SK-N-SH (cell line): Measurements from ENCODE around the gene KCNJ13. TPM values are rescaled to one million over a fixed set of nuclear protein-coding genes. Genes with fewer than 3 reads are reported as not detected.
"Not testable (repeated sequence)": the region's sequence is repeated elsewhere in the genome, so short reads cannot be mapped to it uniquely, and the experiment has no call there.

Experiments used
- CTCF ChIA-PET: fragments of 300-600, 350-600 bp; formaldehyde crosslinking; extraction: SDS; loops from one replicate; lab custom pipeline; 2021; lab: Yijun Ruan, JAX
- POLR2A ChIA-PET: fragments of 350-600 bp; sonication (Branson Sonifier 250); formaldehyde crosslinking; extraction: SDS; loops from one replicate; lab custom pipeline; 2020; ENCODE audit warnings: antibody characterized with exemption, inconsistent platforms; lab: Yijun Ruan, JAX
- DNase-seq: peaks from one replicate; pipeline ENCODE4 v3.0.0; 2012
- H2AFZ ChIP-seq: fragments of 200-600 bp; sonication (generic); 2 replicates; pipeline ENCODE4 v1.8.1; 2016; ENCODE audit warnings: antibody characterized with exemption, mild to moderate bottlenecking, low read depth
- H3F3A ChIP-seq: fragments of 200-600 bp; sonication (generic); replicated peaks from 2 replicates; pipeline ENCODE3; 2016; ENCODE audit warnings: antibody characterized with exemption, mild to moderate bottlenecking; ENCODE audit not compliant: insufficient read depth
- H3K27ac ChIP-seq, 2 experiments: fragments of 200-500 bp in 1 of 2; fragments of 200-600 bp in 1 of 2; sonication (Bioruptor generic) in 1 of 2; sonication (generic), shearing (Covaris generic) in 1 of 2; 2 replicates each; pipeline versions ENCODE4 v1.5.1 to v1.6.1; 2014 to 2016; ENCODE audit warnings: low read depth in 2 of 2, inconsistent platforms in 1 of 2, low read length in 1 of 2, mild to moderate bottlenecking in 1 of 2, mixed read lengths in 1 of 2
- H3K27me3 ChIP-seq: fragments of 200-600 bp; sonication (generic), shearing (Covaris generic); 2 replicates; pipeline ENCODE4 v1.6.1; 2016; ENCODE audit warnings: mixed run types; ENCODE audit not compliant: insufficient read depth
- H3K36me3 ChIP-seq, 2 experiments: fragments of 200-500 bp in 1 of 2; fragments of 200-600 bp in 1 of 2; sonication (Bioruptor generic) in 1 of 2; sonication (generic) in 1 of 2; replicated peaks in 1 of 2; 2 replicates each; pipeline versions ENCODE3 to v1.5.1; 2014 to 2016; ENCODE audit warnings: low read length in 1 of 2, mild to moderate bottlenecking in 1 of 2; ENCODE audit not compliant: insufficient read depth in 2 of 2, control insufficient read depth in 1 of 2
- H3K4me1 ChIP-seq, 2 experiments: fragments of 200-500 bp in 1 of 2; fragments of 200-600 bp in 1 of 2; sonication (Bioruptor generic) in 1 of 2; sonication (generic), shearing (Covaris generic) in 1 of 2; 2 replicates each; pipeline versions ENCODE4 v1.5.1 to v1.6.1; 2014 to 2016; ENCODE audit warnings: low read depth in 1 of 2, low read length in 1 of 2, mixed run types in 1 of 2; ENCODE audit not compliant: insufficient read depth in 2 of 2, control insufficient read depth in 1 of 2
- H3K4me2 ChIP-seq: fragments of 200-600 bp; sonication (generic), shearing (Covaris generic); 2 replicates; pipeline ENCODE4 v1.6.1; 2017; ENCODE audit warnings: mixed run types
- H3K4me3 ChIP-seq, 2 experiments: fragments of 200-500 bp in 1 of 2; fragments of 200-600 bp in 1 of 2; sonication (Bioruptor generic) in 1 of 2; sonication (generic), shearing (Covaris generic) in 1 of 2; 2 replicates each; pipeline versions ENCODE4 v1.5.1 to v1.8.1; 2014 to 2016; ENCODE audit warnings: low read depth in 2 of 2, inconsistent platforms in 1 of 2, low read length in 1 of 2, mild to moderate bottlenecking in 1 of 2, mixed read lengths in 1 of 2, moderate library complexity in 1 of 2
- H3K79me2 ChIP-seq: fragments of 200-600 bp; sonication (generic); 2 replicates; pipeline ENCODE4 v1.8.1; 2017; ENCODE audit warnings: mild to moderate bottlenecking; ENCODE audit not compliant: insufficient read depth
- H3K9ac ChIP-seq: fragments of 200-600 bp; sonication (generic); 2 replicates; pipeline ENCODE4 v1.6.1; 2017; ENCODE audit warnings: mixed run types
- H3K9me2 ChIP-seq: fragments of 200-600 bp; sonication (generic); 2 replicates; pipeline ENCODE4 v1.6.1; 2017; ENCODE audit warnings: mixed run types
- H3K9me3 ChIP-seq: fragments of 200-600 bp; sonication (generic); 2 replicates; pipeline ENCODE4 v1.6.1; 2017; ENCODE audit warnings: mixed run types, mild to moderate bottlenecking, moderate library complexity
- H4K20me1 ChIP-seq: fragments of 200-600 bp; sonication (generic); 2 replicates; pipeline ENCODE4 v1.6.1; 2017; ENCODE audit warnings: mild to moderate bottlenecking, mixed run types; ENCODE audit not compliant: insufficient read depth
- ELF1 ChIP-seq: IDR thresholded peaks from 2 replicates; pipeline ENCODE4 v1.4.0; 2012
- EP300 ChIP-seq, 2 experiments: IDR thresholded peaks; 2 replicates each; pipeline versions ENCODE4 v1.4.0 to v1.6.1; 2012; ENCODE audit warnings: borderline replicate concordance in 1 of 2, low read depth in 1 of 2, low read length in 1 of 2
- FOSL2 ChIP-seq: IDR thresholded peaks from 2 replicates; pipeline ENCODE4 v1.4.0; 2012; ENCODE audit warnings: low read depth, mild to moderate bottlenecking, moderate library complexity, borderline replicate concordance
- JUND ChIP-seq: IDR thresholded peaks from 2 replicates; pipeline ENCODE4 v1.4.0; 2012
- NRF1 ChIP-seq: IDR thresholded peaks from 2 replicates; pipeline ENCODE4 v1.6.1; 2012; ENCODE audit warnings: low read depth, mild to moderate bottlenecking, low read length
- POLR2AphosphoS5 ChIP-seq: IDR thresholded peaks from 2 replicates; pipeline ENCODE4 v1.6.1; 2012; ENCODE audit warnings: low read depth, low read length
- RXRA ChIP-seq: IDR thresholded peaks from 2 replicates; pipeline ENCODE4 v1.4.0; 2012; ENCODE audit warnings: low read depth, mild to moderate bottlenecking, borderline replicate concordance
- SMC3 ChIP-seq: IDR thresholded peaks from 2 replicates; pipeline ENCODE4 v1.6.1; 2012; ENCODE audit warnings: low read depth, low read length, improper control_type of control experiment
- USF2 ChIP-seq: fragments of 150-350 bp; IDR thresholded peaks from 2 replicates; pipeline ENCODE4 v1.6.1; 2017; ENCODE audit warnings: antibody characterized with exemption, low read length, low read depth, borderline replicate concordance
- WGBS: methylation state at CpG from one replicate; pipeline ENCODE4 v1.1.6; 2017; ENCODE audit warnings: low lambda C conversion rate; 5-methylcytosine and 5-hydroxymethylcytosine counted together
- polyA plus RNA-seq, 3 experiments: library from polyadenylated mRNA; depleted of rRNA; stranded (reverse); fragments of >200 nt; gene quantifications; 2 replicates each; pipeline ENCODE4 v1.2.3, GENCODE V29; 2012
- TF ChIP-seq, protein P1 (sequence below): IDR thresholded peaks from 2 replicates; pipeline ENCODE4 v1.4.0; 2012; ENCODE audit warnings: low read depth, borderline replicate concordance
- TF ChIP-seq, protein P2 (sequence below): IDR thresholded peaks from 2 replicates; pipeline ENCODE4; 2012
- TF ChIP-seq, protein P3 (sequence below): IDR thresholded peaks from 2 replicates; pipeline ENCODE4 v1.6.1; 2012; ENCODE audit warnings: mild to moderate bottlenecking, low read depth, low read length, moderate library complexity

The KCNJ13 gene
- polyA plus RNA-seq, 1 of the 3 experiments (the other 2 are of a cell fraction), result not detected

DNA sequence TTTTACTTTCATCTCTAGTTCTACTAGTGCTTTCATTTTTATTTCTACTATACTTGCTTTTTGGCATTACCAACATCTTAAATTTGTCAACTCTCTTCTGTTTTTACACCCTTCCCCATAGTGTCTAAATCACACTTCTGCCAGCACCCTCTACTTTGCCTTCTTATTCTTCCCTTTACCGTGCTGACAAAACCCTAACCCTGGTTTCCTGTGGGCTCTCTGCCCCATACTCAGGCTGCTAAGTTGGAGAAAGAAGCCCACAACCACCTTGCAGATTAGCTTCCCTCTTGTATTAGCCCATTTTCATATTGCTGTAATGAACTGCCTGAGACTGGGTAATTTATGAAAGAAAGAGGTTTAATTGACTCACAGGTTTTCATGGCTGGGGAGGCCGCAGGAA, 54.5 kb downstream of the KCNJ13 start:
- Histone ChIP-seq H3K9me2 (no peaks in the 10 kb centered on the region), H2AFZ (no peak overlapping the region), H4K20me1 (peaks cover 39% of the 10 kb centered on the region), H3K27me3 (no peaks in the 10 kb centered on the region), H3K36me3 (peaks cover 10 to 26% of the 10 kb centered on the region in 2 experiments), H3K9ac (no peak overlapping the region), H3K27ac (no peak overlapping the region), H3K9me3 (no peaks in the 10 kb centered on the region), H3K4me1 (no peaks in the 10 kb centered on the region; a peak in 1 of 4 replicates), H3K79me2 (peaks cover 97% of the 10 kb centered on the region), H3K4me2 (no peak overlapping the region), H3K4me3 (no peak overlapping the region), H3F3A (no peaks in the 10 kb centered on the region)
- ChIA-PET POLR2A (no interaction called here), CTCF (interaction anchor here (1.2 kb wide), 1 partner anchor 10 kb away, joined by 3 read pairs; no protein-coding TSS in a partner anchor)
- no peak for TF ChIP-seq POLR2AphosphoS5
- no peak for TF ChIP-seq JUND
- no peak for TF ChIP-seq USF2
- TF ChIP-seq FOSL2, result no peak
- TF ChIP-seq, protein P1, sequence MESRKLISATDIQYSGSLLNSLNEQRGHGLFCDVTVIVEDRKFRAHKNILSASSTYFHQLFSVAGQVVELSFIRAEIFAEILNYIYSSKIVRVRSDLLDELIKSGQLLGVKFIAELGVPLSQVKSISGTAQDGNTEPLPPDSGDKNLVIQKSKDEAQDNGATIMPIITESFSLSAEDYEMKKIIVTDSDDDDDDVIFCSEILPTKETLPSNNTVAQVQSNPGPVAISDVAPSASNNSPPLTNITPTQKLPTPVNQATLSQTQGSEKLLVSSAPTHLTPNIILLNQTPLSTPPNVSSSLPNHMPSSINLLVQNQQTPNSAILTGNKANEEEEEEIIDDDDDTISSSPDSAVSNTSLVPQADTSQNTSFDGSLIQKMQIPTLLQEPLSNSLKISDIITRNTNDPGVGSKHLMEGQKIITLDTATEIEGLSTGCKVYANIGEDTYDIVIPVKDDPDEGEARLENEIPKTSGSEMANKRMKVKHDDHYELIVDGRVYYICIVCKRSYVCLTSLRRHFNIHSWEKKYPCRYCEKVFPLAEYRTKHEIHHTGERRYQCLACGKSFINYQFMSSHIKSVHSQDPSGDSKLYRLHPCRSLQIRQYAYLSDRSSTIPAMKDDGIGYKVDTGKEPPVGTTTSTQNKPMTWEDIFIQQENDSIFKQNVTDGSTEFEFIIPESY, result no peak
- TF ChIP-seq RXRA, result no peak
- TF ChIP-seq NRF1, result no peak
- TF ChIP-seq ELF1, result no peak
- DNase-seq, result no peak
- WGBS, result 93% methylated on average over 2 of the region's 2 CpGs

DNA sequence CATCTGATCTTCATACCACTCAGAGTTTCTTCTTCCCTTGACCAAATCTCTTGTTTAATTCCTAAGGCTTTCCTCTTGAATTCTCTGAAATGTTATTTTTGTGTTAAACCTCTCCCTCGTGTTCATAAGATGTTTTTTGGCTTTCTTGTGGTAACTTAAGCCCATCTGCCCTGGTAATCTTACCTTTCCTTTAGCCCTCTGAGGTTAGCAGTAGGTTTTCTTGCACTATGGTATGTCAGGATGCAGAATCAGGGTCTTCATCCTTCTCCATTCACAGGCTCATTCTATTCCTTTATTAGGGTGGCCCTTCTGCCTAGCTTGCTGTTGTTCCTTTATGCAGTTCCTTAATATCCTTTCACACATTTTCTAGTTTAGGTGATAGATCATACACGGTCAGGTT, 55.1 kb downstream of the KCNJ13 start:
- ChIA-PET CTCF (no interaction called here), POLR2A (no interaction called here)
- Histone ChIP-seq H3F3A (no peaks in the 10 kb centered on the region), H3K9me2 (no peaks in the 10 kb centered on the region), H3K4me2 (no peak overlapping the region), H3K27ac (no peak overlapping the region), H3K4me1 (no peaks in the 10 kb centered on the region; a peak in 1 of 4 replicates), H3K36me3 (peaks cover 10 to 28% of the 10 kb centered on the region in 2 experiments), H3K27me3 (no peaks in the 10 kb centered on the region), H3K9me3 (no peaks in the 10 kb centered on the region), H3K9ac (no peak overlapping the region), H2AFZ (no peak overlapping the region), H4K20me1 (peaks cover 42% of the 10 kb centered on the region), H3K79me2 (peaks cover 99% of the 10 kb centered on the region), H3K4me3 (no peak overlapping the region)
- WGBS, result 96% methylated on average over 2 of the region's 2 CpGs
- TF ChIP-seq, protein P2, sequence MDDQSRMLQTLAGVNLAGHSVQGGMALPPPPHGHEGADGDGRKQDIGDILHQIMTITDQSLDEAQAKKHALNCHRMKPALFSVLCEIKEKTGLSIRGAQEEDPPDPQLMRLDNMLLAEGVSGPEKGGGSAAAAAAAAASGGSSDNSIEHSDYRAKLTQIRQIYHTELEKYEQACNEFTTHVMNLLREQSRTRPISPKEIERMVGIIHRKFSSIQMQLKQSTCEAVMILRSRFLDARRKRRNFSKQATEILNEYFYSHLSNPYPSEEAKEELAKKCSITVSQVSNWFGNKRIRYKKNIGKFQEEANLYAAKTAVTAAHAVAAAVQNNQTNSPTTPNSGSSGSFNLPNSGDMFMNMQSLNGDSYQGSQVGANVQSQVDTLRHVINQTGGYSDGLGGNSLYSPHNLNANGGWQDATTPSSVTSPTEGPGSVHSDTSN, result no peak
- TF ChIP-seq SMC3, result no peak
- no peak for TF ChIP-seq ELF1
- TF ChIP-seq RXRA, result no peak
- TF ChIP-seq FOSL2, result no peak
- TF ChIP-seq JUND, result no peak
- no peak for TF ChIP-seq EP300 (IDR thresholded peaks at IDR 0.05; ENCODE audit: borderline replicate concordance in 1 of 2, low read depth in 1 of 2, low read length in 1 of 2)
- TF ChIP-seq POLR2AphosphoS5, result no peak
- TF ChIP-seq, protein P3, sequence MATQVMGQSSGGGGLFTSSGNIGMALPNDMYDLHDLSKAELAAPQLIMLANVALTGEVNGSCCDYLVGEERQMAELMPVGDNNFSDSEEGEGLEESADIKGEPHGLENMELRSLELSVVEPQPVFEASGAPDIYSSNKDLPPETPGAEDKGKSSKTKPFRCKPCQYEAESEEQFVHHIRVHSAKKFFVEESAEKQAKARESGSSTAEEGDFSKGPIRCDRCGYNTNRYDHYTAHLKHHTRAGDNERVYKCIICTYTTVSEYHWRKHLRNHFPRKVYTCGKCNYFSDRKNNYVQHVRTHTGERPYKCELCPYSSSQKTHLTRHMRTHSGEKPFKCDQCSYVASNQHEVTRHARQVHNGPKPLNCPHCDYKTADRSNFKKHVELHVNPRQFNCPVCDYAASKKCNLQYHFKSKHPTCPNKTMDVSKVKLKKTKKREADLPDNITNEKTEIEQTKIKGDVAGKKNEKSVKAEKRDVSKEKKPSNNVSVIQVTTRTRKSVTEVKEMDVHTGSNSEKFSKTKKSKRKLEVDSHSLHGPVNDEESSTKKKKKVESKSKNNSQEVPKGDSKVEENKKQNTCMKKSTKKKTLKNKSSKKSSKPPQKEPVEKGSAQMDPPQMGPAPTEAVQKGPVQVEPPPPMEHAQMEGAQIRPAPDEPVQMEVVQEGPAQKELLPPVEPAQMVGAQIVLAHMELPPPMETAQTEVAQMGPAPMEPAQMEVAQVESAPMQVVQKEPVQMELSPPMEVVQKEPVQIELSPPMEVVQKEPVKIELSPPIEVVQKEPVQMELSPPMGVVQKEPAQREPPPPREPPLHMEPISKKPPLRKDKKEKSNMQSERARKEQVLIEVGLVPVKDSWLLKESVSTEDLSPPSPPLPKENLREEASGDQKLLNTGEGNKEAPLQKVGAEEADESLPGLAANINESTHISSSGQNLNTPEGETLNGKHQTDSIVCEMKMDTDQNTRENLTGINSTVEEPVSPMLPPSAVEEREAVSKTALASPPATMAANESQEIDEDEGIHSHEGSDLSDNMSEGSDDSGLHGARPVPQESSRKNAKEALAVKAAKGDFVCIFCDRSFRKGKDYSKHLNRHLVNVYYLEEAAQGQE, result no peak
- DNase-seq, result no peak

GRCh38 chr2:232720056-232720455, 56.3 kb downstream of the KCNJ13 start:
- H3K4me3 ChIP-seq, H3K4me1 ChIP-seq, H3K9me2 ChIP-seq, H3K9ac ChIP-seq, DNase-seq, H3K27me3 ChIP-seq, H3F3A ChIP-seq, POLR2A ChIA-PET, H2AFZ ChIP-seq, H3K4me2 ChIP-seq, H3K9me3 ChIP-seq, H3K27ac ChIP-seq, CTCF ChIA-PET: not testable (repeated sequence)
- H4K20me1 ChIP-seq, result peaks cover 46% of the 10 kb centered on the region
- H3K79me2 ChIP-seq, result peaks cover 99% of the 10 kb centered on the region
- H3K36me3 ChIP-seq, result peaks cover 5 to 20% of the 10 kb centered on the region in 2 experiments
